Glutamatergic neuron (in vitro differentiated cells): ENCODE data around the gene REEP3. TPM values are rescaled to one million over a fixed set of nuclear protein-coding genes. Genes with fewer than 3 reads are reported as not detected.
A peak's percentile ranks its signal among the peaks of the same experiment; 100 is the strongest.

Source experiments
- DNase-seq: peaks from one replicate; pipeline ENCODE4 v3.0.0; 2022
- H3K27ac Mint-ChIP-seq: one replicate; pipeline ENCODE4 v1.8.0; 2020; ENCODE audit warnings: mild to moderate bottlenecking, mixed read lengths, inconsistent platforms; ENCODE audit not compliant: unreplicated experiment
- H3K27me3 Mint-ChIP-seq: one replicate; pipeline ENCODE4 v1.8.0; 2020; ENCODE audit warnings: mild to moderate bottlenecking, moderate library complexity, mixed read lengths, inconsistent platforms; ENCODE audit not compliant: unreplicated experiment
- H3K36me3 Mint-ChIP-seq: one replicate; pipeline ENCODE4 v1.8.0; 2020; ENCODE audit warnings: mild to moderate bottlenecking, mixed read lengths, inconsistent platforms; ENCODE audit not compliant: unreplicated experiment
- H3K4me1 Mint-ChIP-seq: one replicate; pipeline ENCODE4 v1.8.0; 2020; ENCODE audit warnings: mild to moderate bottlenecking, low read depth, mixed read lengths, inconsistent platforms; ENCODE audit not compliant: unreplicated experiment
- H3K4me3 Mint-ChIP-seq: one replicate; pipeline ENCODE4 v1.8.0; 2020; ENCODE audit warnings: mild to moderate bottlenecking, mixed read lengths, inconsistent platforms; ENCODE audit not compliant: unreplicated experiment
- H3K9me3 Mint-ChIP-seq: one replicate; pipeline ENCODE4 v1.8.0; 2020; ENCODE audit warnings: mild to moderate bottlenecking, moderate library complexity, mixed read lengths, inconsistent platforms; ENCODE audit not compliant: unreplicated experiment
- long read RNA-seq: library from polyadenylated mRNA; unstranded; transcript quantifications from one replicate; pipeline ENCODE4 v2.0.0, GENCODE V29; 2020; ENCODE audit not compliant: unreplicated experiment
- total RNA-seq: library from RNA; stranded (reverse); fragmentation: NEBNext Ultra II Directional; extraction: Animal tissue kit (Norgen Biotek cat#: 25700); gene quantifications from one replicate; pipeline ENCODE4 v1.2.1, GENCODE V29; 2021; ENCODE audit not compliant: unreplicated experiment
- TF ChIP-seq, protein P1 (sequence below): fragments of 200-600 bp; sonication (generic); IDR thresholded peaks from one replicate; pipeline ENCODE4 v1.5.0; 2021; ENCODE audit not compliant: partially characterized antibody, unreplicated experiment

REEP3 gene, protein sequence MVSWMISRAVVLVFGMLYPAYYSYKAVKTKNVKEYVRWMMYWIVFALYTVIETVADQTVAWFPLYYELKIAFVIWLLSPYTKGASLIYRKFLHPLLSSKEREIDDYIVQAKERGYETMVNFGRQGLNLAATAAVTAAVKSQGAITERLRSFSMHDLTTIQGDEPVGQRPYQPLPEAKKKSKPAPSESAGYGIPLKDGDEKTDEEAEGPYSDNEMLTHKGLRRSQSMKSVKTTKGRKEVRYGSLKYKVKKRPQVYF
- total RNA-seq, result 47.1 TPM
- long read RNA-seq, full-length matches to known transcripts, result 3 of 20 reads
- long read RNA-seq, partial matches to known transcripts, result 5 of 20 reads
- long read RNA-seq, other reads (novel, unspliced or antisense), result 12 of 20 reads

DNA sequence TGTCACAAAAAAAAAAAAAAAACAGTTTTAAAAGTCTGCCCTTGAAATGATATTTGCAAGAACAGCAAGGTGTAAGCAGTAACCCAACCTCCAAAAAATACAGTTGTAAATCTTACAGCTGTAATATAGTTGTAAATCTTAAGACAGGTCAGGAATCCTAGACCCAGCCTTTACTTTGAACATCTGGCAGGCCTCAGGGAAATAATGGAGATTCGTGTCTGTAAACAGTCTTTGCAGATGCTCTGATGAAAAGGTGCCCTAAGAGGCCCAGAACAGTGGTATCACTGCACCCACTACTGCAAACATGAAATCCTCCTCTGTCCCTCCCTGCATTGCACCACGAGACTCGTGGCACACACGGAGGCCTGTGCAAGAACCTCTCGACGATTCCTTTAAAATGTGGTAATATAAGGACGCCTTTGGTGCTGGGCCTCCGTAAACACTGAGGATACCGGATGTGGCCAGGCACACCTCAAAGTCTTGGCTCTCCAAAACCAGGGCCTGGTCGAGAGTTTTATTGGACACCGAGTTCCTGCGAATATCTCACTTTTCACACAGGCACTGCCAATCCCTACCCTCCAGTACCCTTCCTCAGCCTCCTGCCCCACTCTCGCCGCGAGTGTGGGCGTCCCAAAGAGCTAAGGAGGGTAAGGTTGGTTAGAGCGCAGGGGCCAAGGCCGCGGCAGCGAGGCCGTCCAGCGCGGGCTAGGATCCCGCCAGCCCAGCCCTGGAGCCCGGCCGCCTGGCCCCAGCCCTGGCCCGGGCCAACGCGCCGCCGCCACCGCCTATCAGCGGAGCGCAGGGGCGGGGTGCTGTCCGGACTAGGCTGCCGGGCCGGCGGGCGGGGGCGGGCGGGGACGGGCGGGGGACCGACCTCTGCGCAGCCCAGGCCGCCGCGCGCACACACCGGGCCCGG, at the start of gene REEP3:
REEP3 (plus strand) TSS at position 902 of the 916 bp plus-strand sequence. CDS start 145 bp downstream, outside the sequence.
- TF ChIP-seq, protein P1, sequence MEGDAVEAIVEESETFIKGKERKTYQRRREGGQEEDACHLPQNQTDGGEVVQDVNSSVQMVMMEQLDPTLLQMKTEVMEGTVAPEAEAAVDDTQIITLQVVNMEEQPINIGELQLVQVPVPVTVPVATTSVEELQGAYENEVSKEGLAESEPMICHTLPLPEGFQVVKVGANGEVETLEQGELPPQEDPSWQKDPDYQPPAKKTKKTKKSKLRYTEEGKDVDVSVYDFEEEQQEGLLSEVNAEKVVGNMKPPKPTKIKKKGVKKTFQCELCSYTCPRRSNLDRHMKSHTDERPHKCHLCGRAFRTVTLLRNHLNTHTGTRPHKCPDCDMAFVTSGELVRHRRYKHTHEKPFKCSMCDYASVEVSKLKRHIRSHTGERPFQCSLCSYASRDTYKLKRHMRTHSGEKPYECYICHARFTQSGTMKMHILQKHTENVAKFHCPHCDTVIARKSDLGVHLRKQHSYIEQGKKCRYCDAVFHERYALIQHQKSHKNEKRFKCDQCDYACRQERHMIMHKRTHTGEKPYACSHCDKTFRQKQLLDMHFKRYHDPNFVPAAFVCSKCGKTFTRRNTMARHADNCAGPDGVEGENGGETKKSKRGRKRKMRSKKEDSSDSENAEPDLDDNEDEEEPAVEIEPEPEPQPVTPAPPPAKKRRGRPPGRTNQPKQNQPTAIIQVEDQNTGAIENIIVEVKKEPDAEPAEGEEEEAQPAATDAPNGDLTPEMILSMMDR, result no peak

DNA sequence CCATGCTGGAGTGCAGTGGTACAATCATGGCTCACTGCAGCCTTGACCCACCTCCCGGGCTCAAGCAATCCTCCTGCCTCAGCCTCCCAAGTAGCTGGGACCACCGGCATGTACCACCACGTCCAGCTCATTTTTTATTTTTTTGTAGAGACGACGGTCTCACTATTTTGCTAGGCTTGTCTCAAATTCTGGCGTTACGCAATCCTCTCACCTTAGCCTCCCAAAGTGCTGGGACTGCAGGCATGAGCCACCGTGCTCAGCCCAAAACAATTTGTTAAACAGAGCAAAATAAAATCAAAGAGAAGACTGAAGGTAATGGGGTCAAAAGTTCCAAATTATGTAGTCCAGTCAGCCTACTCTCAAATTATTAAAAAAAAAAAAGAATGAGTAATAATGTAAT, 46.7 kb upstream of the REEP3 start:
- no peak for DNase-seq
- H3K4me3 Mint-ChIP-seq, result no peak overlapping the region
- H3K9me3 Mint-ChIP-seq, result no peaks in the 10 kb centered on the region
- TF ChIP-seq, protein P1, result no peak
- no peaks in the 10 kb centered on the region for H3K27me3 Mint-ChIP-seq
- H3K4me1 Mint-ChIP-seq, result peaks cover 2% of the 10 kb centered on the region
- H3K36me3 Mint-ChIP-seq, result no peaks in the 10 kb centered on the region
- no peak overlapping the region for H3K27ac Mint-ChIP-seq

More for the DNA sequence above, at the start of gene REEP3:
- DNase-seq, result peak; percentile 82
- H3K36me3 Mint-ChIP-seq, result no peaks in the 10 kb centered on the region
- H3K27ac Mint-ChIP-seq, result peak within 1 kb of the TSS; percentile 95
- H3K4me1 Mint-ChIP-seq, result peaks cover 38% of the 10 kb centered on the region
- peaks cover 7% of the 10 kb centered on the region for H3K27me3 Mint-ChIP-seq
- H3K4me3 Mint-ChIP-seq, result peak within 1 kb of the TSS; percentile 92
- H3K9me3 Mint-ChIP-seq, result peaks cover 24% of the 10 kb centered on the region

DNA sequence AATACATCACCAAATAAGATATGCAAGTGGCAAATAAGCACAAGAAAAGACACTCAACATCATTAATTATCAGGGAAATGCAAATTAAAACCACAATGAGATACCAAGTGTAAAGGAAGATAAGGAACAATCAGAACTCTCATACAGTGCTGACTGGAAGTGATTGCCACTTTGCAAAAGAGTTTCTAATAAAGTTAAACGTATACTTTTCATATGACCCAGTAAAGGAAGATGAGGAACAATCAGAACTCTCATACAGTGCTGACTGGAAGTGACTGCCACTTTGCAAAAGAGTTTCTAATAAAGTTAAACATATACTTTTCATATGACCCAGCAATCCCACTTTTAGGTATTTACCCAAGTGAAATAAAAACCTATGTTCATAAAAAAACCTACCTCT, 43.3 kb upstream of the REEP3 start:
- no peaks in the 10 kb centered on the region for H3K27me3 Mint-ChIP-seq
- no peak overlapping the region for H3K27ac Mint-ChIP-seq
- TF ChIP-seq, protein P1, result no peak
- no peak overlapping the region for H3K4me3 Mint-ChIP-seq
- H3K36me3 Mint-ChIP-seq, result no peaks in the 10 kb centered on the region
- H3K4me1 Mint-ChIP-seq, result peaks cover 2% of the 10 kb centered on the region
- DNase-seq, result no peak
- no peaks in the 10 kb centered on the region for H3K9me3 Mint-ChIP-seq

DNA sequence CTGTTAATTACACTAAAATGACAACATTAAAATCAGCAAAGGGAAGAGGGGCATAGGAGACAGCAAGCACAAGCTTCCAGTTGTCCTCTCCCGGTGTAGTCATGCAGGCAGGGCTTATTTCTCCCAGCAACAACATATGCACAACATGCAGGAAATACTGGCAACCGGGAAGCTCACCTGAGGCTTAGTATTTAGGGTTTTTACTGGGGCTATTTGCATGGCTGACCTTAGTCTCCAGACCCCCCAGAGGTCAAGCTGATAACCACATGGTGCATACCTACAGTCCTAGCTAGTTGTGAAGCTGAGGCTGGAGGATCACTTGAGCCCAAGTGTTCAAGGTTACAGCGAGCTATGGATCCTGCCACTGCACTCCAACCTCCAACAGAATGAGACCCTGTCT, 42.6 kb upstream of the REEP3 start:
- Mint-ChIP-seq H3K4me1 (peaks cover 2% of the 10 kb centered on the region), H3K36me3 (no peaks in the 10 kb centered on the region), H3K9me3 (no peaks in the 10 kb centered on the region), H3K27ac (no peak overlapping the region), H3K4me3 (no peak overlapping the region), H3K27me3 (no peaks in the 10 kb centered on the region)
- TF ChIP-seq, protein P1, result no peak
- DNase-seq, result no peak
